C4-2B (cell line): ENCODE data around the gene GRAMD2A.

Experiments used
- H3K27ac ChIP-seq: fragments of 450-650 bp; 2 replicates; pipeline ENCODE4 v1.5.1; 2017
- ZFX ChIP-seq: fragments of 450-650 bp; IDR thresholded peaks from 2 replicates; pipeline ENCODE4 v1.6.1; 2017
- TF ChIP-seq, protein P1 (sequence below): fragments of 450-650 bp; conservative IDR thresholded peaks from 2 replicates; pipeline ENCODE4 v1.5.1; 2017; ENCODE audit warnings: mild to moderate bottlenecking

Gene GRAMD2A

DNA sequence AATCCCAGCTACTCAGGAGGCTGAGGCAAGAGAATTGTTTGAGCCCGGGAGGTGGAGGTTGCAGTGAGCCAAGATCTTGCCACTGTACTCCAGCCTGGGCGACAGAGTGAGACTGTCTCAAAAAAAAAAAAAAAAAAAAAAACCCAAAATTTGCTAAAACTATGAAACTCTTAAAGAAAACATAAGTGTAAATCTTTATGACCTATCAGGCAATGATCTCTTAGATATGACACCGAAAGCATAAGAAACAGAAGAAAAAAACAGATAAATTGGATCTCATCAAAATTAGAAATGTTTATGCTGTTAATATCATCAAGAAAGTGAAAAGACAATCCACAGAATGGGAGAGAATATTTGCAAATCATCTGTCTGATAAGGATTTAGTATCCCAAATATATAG lies 15.3 kb downstream of the GRAMD2A start:
- TF ChIP-seq ZFX: no peak
- TF ChIP-seq, protein P1, sequence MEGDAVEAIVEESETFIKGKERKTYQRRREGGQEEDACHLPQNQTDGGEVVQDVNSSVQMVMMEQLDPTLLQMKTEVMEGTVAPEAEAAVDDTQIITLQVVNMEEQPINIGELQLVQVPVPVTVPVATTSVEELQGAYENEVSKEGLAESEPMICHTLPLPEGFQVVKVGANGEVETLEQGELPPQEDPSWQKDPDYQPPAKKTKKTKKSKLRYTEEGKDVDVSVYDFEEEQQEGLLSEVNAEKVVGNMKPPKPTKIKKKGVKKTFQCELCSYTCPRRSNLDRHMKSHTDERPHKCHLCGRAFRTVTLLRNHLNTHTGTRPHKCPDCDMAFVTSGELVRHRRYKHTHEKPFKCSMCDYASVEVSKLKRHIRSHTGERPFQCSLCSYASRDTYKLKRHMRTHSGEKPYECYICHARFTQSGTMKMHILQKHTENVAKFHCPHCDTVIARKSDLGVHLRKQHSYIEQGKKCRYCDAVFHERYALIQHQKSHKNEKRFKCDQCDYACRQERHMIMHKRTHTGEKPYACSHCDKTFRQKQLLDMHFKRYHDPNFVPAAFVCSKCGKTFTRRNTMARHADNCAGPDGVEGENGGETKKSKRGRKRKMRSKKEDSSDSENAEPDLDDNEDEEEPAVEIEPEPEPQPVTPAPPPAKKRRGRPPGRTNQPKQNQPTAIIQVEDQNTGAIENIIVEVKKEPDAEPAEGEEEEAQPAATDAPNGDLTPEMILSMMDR: no peak
- no peak overlapping the region for H3K27ac ChIP-seq

DNA sequence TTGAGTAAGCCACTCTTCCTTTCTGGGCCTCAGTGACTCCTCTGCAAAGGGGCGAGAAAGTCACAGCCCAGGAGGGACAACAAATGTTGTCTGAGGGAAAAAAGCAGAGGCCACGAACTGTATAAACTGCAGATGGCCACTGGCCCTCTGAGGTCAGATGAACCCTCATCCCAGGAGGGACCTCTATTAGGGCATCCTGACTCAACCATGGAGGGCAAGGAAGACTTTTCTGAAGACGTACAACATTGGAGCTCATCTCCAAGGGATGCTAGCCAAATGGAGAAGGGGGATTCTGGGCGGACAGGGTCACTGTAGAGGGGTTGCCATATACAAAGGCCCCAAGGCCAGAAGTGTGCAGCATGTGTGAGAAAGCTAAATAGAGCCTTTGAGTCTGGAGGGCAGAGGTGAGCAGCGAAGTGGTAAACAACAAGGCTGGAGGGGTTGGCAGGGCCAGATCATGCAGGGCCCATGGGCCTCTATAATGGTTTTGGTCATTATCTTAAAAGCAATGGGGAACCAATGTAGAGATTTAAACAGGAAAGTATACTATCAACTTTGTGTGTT lies 16.7 kb downstream of the GRAMD2A start:
- no peak overlapping the region for H3K27ac ChIP-seq

DNA sequence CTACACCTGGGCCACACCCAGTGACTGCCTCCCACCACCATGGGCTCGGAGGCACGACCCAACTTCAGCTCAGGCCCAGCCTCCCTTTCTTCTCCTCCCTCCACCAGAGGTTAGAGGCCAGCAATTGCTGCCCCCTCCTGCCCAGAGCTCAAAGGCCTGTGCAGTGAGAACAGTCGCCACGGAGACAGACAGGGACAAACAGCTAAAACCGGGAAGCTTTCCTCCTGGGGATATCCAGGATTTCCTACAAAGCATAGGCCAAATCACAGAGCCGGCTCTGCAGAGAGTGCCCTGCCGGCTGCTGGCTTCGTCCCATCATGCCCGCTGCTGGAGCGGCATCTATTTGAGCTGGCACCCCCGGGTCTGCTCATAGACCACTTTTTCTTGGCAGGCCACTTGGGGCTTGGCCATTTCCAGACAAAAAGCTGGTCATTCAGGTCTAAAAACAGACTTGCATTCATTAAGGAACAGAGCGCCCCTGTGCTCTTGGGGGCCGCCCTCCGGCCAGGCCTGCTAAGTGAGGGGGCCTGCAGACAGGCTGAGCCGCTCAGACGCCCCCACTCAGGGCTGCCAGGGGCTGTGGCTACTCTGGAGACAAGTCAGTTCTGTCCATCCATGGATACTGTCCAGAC lies 17.5 kb downstream of the GRAMD2A start:
- TF ChIP-seq, protein P1: no peak
- TF ChIP-seq ZFX: no peak
- no peak overlapping the region for H3K27ac ChIP-seq

More for the DNA sequence above, 16.7 kb downstream of the GRAMD2A start:
- TF ChIP-seq, protein P1: no peak
- TF ChIP-seq ZFX: no peak

DNA sequence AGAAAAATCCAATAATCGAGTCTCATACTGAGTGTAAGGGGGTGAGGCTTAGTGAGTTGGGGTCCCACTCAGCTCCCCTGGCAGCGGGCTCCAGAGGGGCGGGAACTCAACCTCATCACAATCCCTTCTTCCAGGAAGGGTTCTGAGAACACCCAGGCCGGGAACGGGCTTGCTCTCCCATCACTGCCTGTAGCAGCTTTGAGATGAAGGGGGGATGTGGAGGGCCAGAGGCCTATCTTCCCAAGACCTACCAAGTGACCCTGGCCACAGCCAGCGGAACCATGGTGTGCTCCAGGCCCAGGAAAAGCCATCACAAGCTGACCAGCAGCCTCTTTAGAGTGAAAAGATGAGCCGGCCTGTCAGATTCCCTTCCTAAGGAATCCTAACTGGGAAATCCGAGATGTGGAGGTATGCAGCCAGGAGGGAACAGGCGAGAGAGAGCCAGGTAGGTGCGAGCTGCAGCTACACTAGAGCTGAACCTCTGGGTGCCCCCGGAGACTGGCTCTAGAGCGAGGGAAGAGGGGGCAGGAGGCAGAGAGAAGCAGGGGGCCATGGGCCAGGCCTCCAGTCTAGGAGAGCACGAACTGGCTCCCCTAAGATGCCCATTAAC lies 18.5 kb downstream of the GRAMD2A start:
- H3K27ac ChIP-seq: no peak overlapping the region
- TF ChIP-seq, protein P1: no peak
- TF ChIP-seq ZFX: no peak

DNA sequence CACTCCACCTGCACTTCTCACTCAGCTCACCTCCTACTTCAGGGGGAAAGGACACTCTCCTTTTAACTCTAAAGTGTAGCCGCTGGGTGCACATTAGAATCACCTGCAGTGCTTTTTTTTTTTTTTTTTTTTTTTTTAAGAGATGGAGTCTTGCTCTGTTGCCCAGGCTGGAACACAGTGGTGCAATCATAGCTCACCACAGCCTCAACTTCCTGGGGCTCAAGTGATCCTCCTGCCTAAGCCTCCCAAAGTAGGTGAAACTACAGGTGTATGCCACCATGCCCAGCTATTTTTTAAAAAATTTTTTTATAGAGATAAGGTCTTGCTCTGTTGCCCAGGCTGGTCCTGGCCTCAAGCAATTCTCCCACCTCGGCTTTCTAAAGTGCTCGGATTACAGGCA lies 20.8 kb downstream of the GRAMD2A start:
- no peak overlapping the region for H3K27ac ChIP-seq
- no peak for TF ChIP-seq ZFX
- TF ChIP-seq, protein P1: no peak

DNA sequence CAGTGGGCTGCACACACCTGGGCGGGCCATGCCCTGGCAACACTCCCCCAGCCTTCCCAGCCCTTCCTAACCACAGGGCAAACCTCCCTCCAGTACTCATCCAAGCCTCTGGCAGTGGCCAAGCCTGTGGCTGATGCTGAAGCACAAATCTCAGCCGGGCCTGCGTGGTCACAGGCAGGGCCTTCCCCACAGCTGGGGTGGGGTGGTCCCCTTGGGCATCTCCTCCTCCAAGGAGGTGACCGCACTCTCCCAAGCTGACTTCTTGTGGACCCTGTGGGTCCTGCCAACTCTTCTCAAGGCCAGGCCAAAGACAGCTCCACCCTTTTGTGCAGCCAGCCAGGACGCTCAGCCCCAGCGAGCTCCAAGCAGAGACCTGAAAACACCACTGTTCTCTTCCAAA lies 21.4 kb downstream of the GRAMD2A start:
- TF ChIP-seq, protein P1: no peak
- no peak for TF ChIP-seq ZFX
- H3K27ac ChIP-seq: no peak overlapping the region
